Hepatocyte (in vitro differentiated cells): Measurements from ENCODE around the gene OR6N1.

ENCODE experiments used
- EZH2 ChIP-seq: fragments of 200-600 bp; sonication (generic); IDR thresholded peaks from 2 replicates; pipeline ENCODE4 v1.6.1; 2016; ENCODE audit warnings: antibody characterized with exemption, mild to moderate bottlenecking, borderline replicate concordance
- TF ChIP-seq, protein P1 (sequence below): fragments of 200-600 bp; sonication (generic); IDR thresholded peaks from 2 replicates; pipeline ENCODE4 v1.5.1; 2016; ENCODE audit warnings: antibody characterized with exemption, mild to moderate bottlenecking; ENCODE audit not compliant: poor library complexity

GRCh38 chr1:158806916-158807536 lies 35.0 kb upstream of the OR6N1 start:
- TF ChIP-seq, protein P1, sequence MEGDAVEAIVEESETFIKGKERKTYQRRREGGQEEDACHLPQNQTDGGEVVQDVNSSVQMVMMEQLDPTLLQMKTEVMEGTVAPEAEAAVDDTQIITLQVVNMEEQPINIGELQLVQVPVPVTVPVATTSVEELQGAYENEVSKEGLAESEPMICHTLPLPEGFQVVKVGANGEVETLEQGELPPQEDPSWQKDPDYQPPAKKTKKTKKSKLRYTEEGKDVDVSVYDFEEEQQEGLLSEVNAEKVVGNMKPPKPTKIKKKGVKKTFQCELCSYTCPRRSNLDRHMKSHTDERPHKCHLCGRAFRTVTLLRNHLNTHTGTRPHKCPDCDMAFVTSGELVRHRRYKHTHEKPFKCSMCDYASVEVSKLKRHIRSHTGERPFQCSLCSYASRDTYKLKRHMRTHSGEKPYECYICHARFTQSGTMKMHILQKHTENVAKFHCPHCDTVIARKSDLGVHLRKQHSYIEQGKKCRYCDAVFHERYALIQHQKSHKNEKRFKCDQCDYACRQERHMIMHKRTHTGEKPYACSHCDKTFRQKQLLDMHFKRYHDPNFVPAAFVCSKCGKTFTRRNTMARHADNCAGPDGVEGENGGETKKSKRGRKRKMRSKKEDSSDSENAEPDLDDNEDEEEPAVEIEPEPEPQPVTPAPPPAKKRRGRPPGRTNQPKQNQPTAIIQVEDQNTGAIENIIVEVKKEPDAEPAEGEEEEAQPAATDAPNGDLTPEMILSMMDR = no peak
- no peak for TF ChIP-seq EZH2
